Ecto neural progenitor cell (in vitro differentiated cells): ENCODE data around the gene ZNF232.
"Not testable (repeated sequence)": the region's sequence is repeated elsewhere in the genome, so short reads cannot be mapped to it uniquely, and the experiment has no call there.

ENCODE experiments used
- DNase-seq: peaks from one replicate; pipeline ENCODE4 v3.0.0-alpha.2; 2018; ENCODE audit warnings: low spot score

ZNF232 gene

GRCh38 chr17:5111402-5112204 lies at the start of gene ZNF232:
ZNF232 (minus strand) TSS chr17:5111878; CDS start chr17:5111822, 56 bp downstream.
- DNase-seq: peak; percentile 99

GRCh38 chr17:5160702-5161101 lies 49.0 kb upstream of the ZNF232 start:
- DNase-seq: not testable (repeated sequence)

GRCh38 chr17:5146122-5146521 lies 34.4 kb upstream of the ZNF232 start:
- DNase-seq: not testable (repeated sequence)

- DNase-seq: not testable (repeated sequence)
Observed at GRCh38 chr17:5142877-5143276, 31.2 kb upstream of the ZNF232 start.

GRCh38 chr17:5139458-5139732 lies 27.7 kb upstream of the ZNF232 start:
- peak; percentile 42 for DNase-seq

GRCh38 chr17:5138616-5139457 lies 27.2 kb upstream of the ZNF232 start:
- DNase-seq: peak; percentile 41

- DNase-seq: not testable (repeated sequence)
Observed at GRCh38 chr17:5138198-5138544, 26.5 kb upstream of the ZNF232 start.

- DNase-seq: not testable (repeated sequence)
Observed at GRCh38 chr17:5137511-5138197, 26.0 kb upstream of the ZNF232 start.

GRCh38 chr17:5136580-5137412 lies 25.1 kb upstream of the ZNF232 start:
- not testable (repeated sequence) for DNase-seq

- DNase-seq: no peak
Observed at GRCh38 chr17:5135726-5136579, 24.3 kb upstream of the ZNF232 start.

- DNase-seq: not testable (repeated sequence)
Observed at GRCh38 chr17:5135131-5135712, 23.5 kb upstream of the ZNF232 start.

- not testable (repeated sequence) for DNase-seq
Observed at GRCh38 chr17:5134571-5134970, 22.9 kb upstream of the ZNF232 start.

GRCh38 chr17:5133961-5134360 lies 22.3 kb upstream of the ZNF232 start:
- not testable (repeated sequence) for DNase-seq

GRCh38 chr17:5133311-5133710 lies 21.6 kb upstream of the ZNF232 start:
- no peak for DNase-seq

- not testable (repeated sequence) for DNase-seq
Observed at GRCh38 chr17:5132503-5133225, 21.0 kb upstream of the ZNF232 start.

GRCh38 chr17:5131799-5132502 lies 20.3 kb upstream of the ZNF232 start:
- not testable (repeated sequence) for DNase-seq

GRCh38 chr17:5131146-5131715 lies 19.6 kb upstream of the ZNF232 start:
- no peak for DNase-seq

GRCh38 chr17:5130687-5131086 lies 19.0 kb upstream of the ZNF232 start:
- DNase-seq: not testable (repeated sequence)

- not testable (repeated sequence) for DNase-seq
Observed at GRCh38 chr17:5130261-5130660, 18.6 kb upstream of the ZNF232 start.
